GM19455 (cell line): ENCODE results near the gene UBE2I.
A peak's percentile ranks its signal among the peaks of the same experiment; 100 is the strongest.
"Not testable (repeated sequence)": the region's sequence is repeated elsewhere in the genome, so short reads cannot be mapped to it uniquely, and the experiment has no call there.

Experiments
- ATAC-seq: cut with Tn5 transposase; IDR thresholded peaks from one replicate; pipeline ENCODE4 v1.9.1; 2021; ENCODE audit not compliant: unreplicated experiment

Gene UBE2I

GRCh38 chr16:1308977-1309885, at the start of gene UBE2I:
Gene UBE2I, plus strand, starts transcription at chr16:1309636. Its CDS starts 4,395 bp downstream, at chr16:1314031.
- ATAC-seq: peak; percentile 63

- ATAC-seq: no peak
These were observed 49.7 kb upstream of the UBE2I start for GRCh38 chr16:1259760-1260068.

DNA sequence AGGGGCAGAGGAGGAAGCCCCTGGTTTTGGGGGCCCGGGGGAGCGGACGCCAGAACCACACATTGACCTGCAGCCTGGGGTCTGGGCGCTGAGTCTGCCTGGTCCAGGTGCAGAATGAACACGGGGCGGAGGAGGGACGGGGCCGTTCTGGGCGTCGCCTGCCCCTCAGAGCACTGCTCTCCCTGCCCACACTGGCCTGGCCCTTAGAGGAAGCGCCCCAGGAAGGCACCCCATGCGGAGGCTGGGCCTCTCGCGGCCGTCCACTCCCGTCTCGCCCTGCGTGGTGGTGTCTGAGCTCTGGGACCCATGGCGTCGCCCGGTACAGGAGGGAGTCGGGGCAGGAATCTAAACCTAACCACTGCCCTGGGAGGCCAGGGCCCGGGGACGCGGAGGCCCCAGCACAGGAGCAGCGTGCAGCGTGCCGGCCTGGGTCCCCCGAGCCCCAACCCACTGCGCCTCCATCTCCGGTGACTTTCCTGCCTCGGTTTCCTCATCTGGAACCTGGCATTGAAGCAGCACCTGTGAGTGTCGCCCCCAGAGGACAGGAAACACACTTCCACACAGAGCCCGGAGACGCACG, 49.2 kb upstream of the UBE2I start:
- no peak for ATAC-seq

- ATAC-seq: no peak
These were observed 48.1 kb upstream of the UBE2I start for GRCh38 chr16:1261131-1261892.

DNA sequence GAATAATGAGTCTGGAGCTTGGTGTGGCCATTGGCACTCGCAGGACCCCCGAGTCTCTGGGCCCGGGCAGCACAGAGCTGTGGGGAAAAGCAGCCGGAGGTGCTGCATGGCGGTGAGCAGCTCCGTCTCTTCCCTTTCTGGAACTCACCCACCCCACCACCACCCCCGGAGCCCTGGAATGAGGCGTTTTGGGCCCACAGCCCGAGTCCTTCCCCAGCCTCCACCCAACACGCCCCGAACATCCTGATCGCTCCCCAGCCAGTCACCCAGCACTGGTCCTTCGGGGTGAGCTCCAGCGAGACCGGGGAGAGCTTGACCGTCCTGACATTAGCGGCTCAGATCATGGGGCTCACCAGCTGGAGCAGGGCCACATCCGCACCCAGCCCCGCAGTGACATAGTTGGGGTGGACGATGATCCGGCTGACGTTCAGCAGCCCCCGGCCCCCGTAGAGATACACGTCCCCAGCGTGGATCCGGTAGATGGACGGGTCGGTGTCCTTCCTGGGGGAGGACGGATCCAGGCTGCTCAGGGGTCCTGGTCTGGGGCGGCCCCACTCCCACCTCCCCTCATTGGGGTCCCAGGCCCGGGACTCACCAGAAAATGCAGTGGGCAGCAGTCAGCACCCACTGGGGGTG, 47.1 kb upstream of the UBE2I start:
- no peak for ATAC-seq

- ATAC-seq: no peak
These were observed 46.6 kb upstream of the UBE2I start for GRCh38 chr16:1262846-1263221.

- no peak for ATAC-seq
These were observed 45.7 kb upstream of the UBE2I start for GRCh38 chr16:1263591-1264344.

DNA sequence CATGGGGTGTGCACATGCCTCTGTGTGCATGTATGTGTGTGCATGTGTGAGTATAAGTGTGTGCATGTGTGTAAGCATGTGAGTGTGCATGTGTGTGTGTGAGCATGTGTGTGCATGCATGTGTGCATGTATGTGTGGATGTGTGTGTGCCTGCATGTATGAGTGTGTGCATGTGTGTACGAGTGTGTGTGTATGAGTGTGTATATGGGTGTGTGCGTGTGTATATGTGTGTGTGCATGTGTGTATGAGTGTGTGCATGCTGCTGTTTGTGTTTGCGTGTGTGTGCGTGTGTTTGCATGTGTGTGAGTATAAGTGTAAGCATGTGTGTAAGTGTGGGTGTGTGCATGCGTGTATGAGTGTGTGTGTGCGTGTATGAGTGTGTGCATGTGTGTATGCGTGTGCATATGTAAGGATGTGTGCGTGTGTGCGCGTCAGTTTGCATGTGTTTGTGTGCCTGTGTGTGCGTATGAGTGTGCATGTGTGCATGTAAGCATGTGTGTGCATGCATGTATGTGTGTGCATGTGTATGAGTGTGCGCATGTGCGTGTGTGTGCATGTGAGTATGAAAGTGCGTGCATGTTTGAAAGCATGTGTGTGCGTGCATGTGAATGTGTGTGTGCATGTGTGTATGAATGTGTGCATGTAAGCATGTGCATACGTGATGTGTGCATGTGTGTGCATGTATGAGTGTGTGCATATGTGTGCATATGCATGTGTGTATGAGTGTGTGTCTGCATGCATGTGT, 44.9 kb upstream of the UBE2I start:
- no peak for ATAC-seq

GRCh38 chr16:1265090-1265630, 44.3 kb upstream of the UBE2I start:
- ATAC-seq: no peak

DNA sequence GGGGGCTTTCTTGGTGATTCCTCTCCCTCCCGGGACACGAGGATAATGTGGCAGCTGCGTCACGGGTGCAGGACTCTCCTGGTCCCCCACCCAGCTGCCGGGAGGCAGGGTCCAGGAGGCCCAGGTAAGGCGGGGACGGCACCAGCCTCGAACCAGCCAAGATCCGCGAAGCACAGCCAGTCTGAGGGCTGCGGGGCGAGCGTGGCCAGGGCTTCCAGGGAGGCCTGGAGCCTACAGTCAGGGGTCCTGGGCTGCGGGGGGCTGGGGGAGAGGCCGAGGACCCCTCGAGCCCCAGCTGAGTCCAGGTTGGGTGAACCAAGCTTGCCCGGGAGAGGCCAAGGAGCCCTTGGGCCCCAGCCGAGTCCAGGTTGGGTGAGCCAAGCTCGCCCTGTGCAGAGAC, 43.6 kb upstream of the UBE2I start:
- ATAC-seq: no peak

GRCh38 chr16:1269418-1269817, 40.0 kb upstream of the UBE2I start:
- ATAC-seq: not testable (repeated sequence)

DNA sequence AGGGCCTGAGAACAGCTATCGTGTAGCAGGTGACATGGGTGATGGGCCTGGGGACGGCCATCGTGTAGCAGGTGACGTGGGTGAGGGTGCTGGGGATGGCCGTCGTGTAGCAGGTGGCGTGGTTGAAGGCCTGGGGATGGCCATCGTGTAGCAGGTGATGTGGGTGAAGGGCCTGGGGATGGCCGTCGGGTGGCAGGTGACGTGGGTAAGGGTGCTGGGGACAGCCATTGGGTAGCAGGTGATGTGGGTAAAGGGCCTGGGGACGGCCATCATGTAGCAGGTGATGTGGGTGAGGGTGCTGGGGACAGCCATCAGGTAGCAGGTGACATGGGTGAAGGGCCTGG, 38.1 kb upstream of the UBE2I start:
- no peak for ATAC-seq

- not testable (repeated sequence) for ATAC-seq
These were observed 37.6 kb upstream of the UBE2I start for GRCh38 chr16:1271724-1272413.

DNA sequence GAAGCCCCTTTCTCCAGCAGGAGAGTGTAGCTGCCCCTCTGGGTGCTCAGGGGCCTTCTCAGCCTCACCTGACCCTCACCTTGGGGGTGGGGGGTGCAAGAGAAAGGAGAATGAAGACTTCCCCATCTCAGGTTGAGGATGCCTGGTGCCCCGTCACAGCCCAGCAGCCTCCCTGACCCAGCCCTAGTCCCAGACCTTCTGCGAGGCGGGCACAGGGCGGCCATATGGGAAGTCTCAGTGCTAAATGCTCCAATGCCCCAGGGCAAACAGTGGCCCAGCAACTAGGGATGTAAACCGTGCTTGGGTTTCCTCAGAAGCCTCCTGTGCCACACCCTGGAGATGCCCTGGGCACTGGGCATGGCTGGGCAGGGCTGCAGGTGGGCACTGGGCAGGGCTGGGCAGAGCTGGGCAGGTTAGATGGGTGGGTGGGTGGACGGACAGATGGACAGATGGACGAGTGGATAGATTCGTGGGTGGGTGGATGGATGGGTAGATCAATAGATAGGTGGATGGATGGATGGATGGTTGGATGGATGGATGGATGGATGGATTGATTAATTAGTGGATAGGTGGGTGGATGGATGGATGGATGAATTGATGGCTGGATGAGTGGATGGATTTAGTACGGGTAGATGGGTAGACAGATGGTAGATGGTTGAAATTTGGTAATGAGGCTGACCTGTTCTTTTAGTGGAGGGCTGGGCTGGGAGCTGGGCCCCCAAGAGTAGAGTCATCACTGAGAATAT, 36.8 kb upstream of the UBE2I start:
- no peak for ATAC-seq

DNA sequence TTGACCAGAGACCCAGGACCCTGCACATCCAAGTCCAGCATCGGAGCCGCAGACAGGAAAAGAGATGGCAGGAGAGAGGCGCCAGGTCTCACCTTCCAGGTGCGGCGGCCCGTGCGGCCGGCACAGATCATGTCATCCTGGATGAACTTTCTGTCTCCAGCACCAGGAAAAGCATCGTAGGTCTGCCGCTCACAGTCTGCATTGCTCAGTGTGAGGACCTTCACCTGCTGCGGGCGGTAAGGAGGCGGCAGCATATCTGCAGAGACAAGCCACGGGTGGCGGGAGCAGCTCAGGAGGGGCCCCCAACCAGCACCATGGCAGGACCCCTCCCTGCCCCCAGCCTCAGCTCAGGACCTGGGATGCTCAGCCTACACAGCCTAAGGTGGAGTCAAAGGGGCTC, 35.6 kb upstream of the UBE2I start:
- no peak for ATAC-seq

DNA sequence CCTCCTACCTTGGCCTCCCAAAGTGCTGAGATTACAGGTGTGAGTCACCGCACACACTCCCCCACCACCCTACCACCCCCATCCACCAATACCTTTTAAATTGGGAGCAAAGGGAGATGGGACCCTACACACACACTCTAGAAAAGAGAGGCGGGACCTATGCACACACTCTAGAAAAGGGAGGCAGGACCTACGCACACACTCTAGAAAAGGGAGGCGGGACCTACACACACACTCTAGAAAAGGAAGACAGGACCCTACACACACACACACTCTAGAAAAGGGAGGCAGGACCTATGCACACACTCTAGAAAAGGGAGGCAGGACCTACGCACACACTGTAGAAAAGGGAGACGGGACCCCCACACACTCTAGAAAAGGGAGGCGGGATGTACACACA, 34.7 kb upstream of the UBE2I start:
- no peak for ATAC-seq

DNA sequence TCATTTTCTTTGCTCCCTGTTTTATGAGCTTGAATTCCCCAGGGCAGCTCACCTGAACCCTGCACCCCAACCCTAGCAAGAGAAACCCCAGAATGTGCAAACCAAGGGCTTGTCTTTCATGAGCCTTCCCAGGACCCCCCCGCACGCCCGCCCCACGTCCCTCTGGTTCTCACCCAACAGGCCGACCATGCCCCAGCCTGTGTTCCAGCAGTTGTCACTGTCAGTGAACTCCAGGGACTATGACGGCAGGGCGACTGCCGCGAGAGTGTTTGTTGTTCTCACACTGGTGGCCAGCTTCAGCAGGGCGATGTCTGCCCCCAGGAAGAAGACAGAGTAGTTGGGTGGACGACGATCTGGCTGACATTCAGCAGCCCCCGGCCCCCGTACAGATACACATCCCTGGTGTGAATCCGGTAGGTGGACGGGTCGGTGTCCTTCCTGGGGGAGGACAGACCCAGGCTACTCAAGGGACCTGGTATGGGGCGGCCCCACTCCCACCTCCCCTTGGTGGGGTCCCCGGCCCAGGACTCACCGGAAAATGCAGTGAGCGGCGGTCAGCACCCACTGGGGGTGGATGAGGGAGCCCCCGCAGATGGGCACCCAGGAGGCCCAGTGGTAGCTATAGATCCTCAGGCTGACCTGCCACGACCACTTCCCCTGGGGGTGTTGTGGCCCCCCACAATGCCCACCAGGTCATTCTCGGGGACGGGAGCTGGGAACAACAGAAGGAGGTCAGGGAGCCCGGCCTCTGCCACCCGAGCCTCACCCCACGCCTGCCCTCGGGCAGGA, 33.5 kb upstream of the UBE2I start:
- no peak for ATAC-seq

- ATAC-seq: no peak
These were observed 32.9 kb upstream of the UBE2I start for GRCh38 chr16:1276580-1276878.
